HG03354 (cell line): Measurements from ENCODE around the gene OSBPL5.
"Not testable (repeated sequence)": the region's sequence is repeated elsewhere in the genome, so short reads cannot be mapped to it uniquely, and the experiment has no call there.

Source experiments
- ATAC-seq: cut with Tn5 transposase; IDR thresholded peaks from one replicate; pipeline ENCODE4 v1.9.1; 2021; ENCODE audit warnings: mild to moderate bottlenecking; ENCODE audit not compliant: unreplicated experiment, poor library complexity, severe bottlenecking

Gene OSBPL5

GRCh38 chr11:3126207-3126865, 38.8 kb downstream of the OSBPL5 start:
- ATAC-seq, result no peak

- no peak for ATAC-seq
Observed at GRCh38 chr11:3124821-3125220, 40.3 kb downstream of the OSBPL5 start.

- no peak for ATAC-seq
Observed at GRCh38 chr11:3123761-3124733, 41.1 kb downstream of the OSBPL5 start.

GRCh38 chr11:3123305-3123704, 41.8 kb downstream of the OSBPL5 start:
- no peak for ATAC-seq

- ATAC-seq, result no peak
Observed at GRCh38 chr11:3122775-3123201, 42.3 kb downstream of the OSBPL5 start.

GRCh38 chr11:3121931-3122774, 43.0 kb downstream of the OSBPL5 start:
- no peak for ATAC-seq

GRCh38 chr11:3121416-3121815, 43.7 kb downstream of the OSBPL5 start:
- no peak for ATAC-seq

GRCh38 chr11:3120071-3120792, 44.9 kb downstream of the OSBPL5 start:
- ATAC-seq, result no peak

GRCh38 chr11:3119141-3119821, 45.8 kb downstream of the OSBPL5 start:
- no peak for ATAC-seq

- no peak for ATAC-seq
Observed at GRCh38 chr11:3115321-3115720, 49.8 kb downstream of the OSBPL5 start.

- ATAC-seq, result not testable (repeated sequence)
Observed at GRCh38 chr11:3113661-3114060, 51.4 kb downstream of the OSBPL5 start.

GRCh38 chr11:3111919-3112690, 53.0 kb downstream of the OSBPL5 start:
- ATAC-seq, result no peak

- ATAC-seq, result no peak
Observed at GRCh38 chr11:3111466-3111865, 53.6 kb downstream of the OSBPL5 start.

- ATAC-seq, result no peak
Observed at GRCh38 chr11:3109921-3110706, 55.0 kb downstream of the OSBPL5 start.

- no peak for ATAC-seq
Observed at GRCh38 chr11:3109434-3109833, 55.7 kb downstream of the OSBPL5 start.

GRCh38 chr11:3108183-3108721, 56.9 kb downstream of the OSBPL5 start:
- ATAC-seq, result no peak

- no peak for ATAC-seq
Observed at GRCh38 chr11:3107608-3108182, 57.4 kb downstream of the OSBPL5 start.
